HepG2 (cell line): ENCODE results near the gene TAS2R4. TPM values are rescaled to one million over a fixed set of nuclear protein-coding genes. Genes with fewer than 3 reads are reported as not detected.
A peak's percentile ranks its signal among the peaks of the same experiment; 100 is the strongest.

Source experiments
- BCL6 ChIP-seq: IDR thresholded peaks from 2 replicates; pipeline ENCODE4 v1.6.1; 2016; ENCODE audit warnings: missing genetic modification reagents, missing compliant biosample characterization
- CBX5 ChIP-seq: sonication (generic); formaldehyde crosslinking; IDR thresholded peaks from 2 replicates; pipeline ENCODE4 v1.4.0; 2020; ENCODE audit warnings: missing genetic modification reagents, borderline replicate concordance
- ETV5 ChIP-seq: IDR thresholded peaks from 2 replicates; pipeline ENCODE4 v1.6.1; 2018; ENCODE audit warnings: missing biosample characterization, missing genetic modification reagents, inconsistent platforms, borderline replicate concordance
- FOXO1 ChIP-seq: sonication (generic); formaldehyde crosslinking; IDR thresholded peaks from 2 replicates; pipeline ENCODE4 v1.4.0; 2020; ENCODE audit warnings: missing genetic modification reagents
- GATA4 ChIP-seq: sonication (generic); IDR thresholded peaks from 2 replicates; pipeline ENCODE4 v1.6.1; 2016; ENCODE audit warnings: antibody characterized with exemption, low read depth, borderline replicate concordance
- GLI4 ChIP-seq: sonication (generic); formaldehyde crosslinking; IDR thresholded peaks from 2 replicates; pipeline ENCODE4 v1.5.1; 2020; ENCODE audit warnings: missing genetic modification reagents, mild to moderate bottlenecking, moderate library complexity, borderline replicate concordance
- HOXA9 ChIP-seq: sonication (generic); formaldehyde crosslinking; IDR thresholded peaks from 2 replicates; pipeline ENCODE4 v1.8.1; 2022; ENCODE audit warnings: missing genetic modification reagents, mild to moderate bottlenecking, moderate library complexity, borderline replicate concordance
- PAX8 ChIP-seq: sonication (generic); formaldehyde crosslinking; IDR thresholded peaks from 2 replicates; pipeline ENCODE4 v1.8.0; 2022; ENCODE audit warnings: mild to moderate bottlenecking, missing genetic modification reagents, borderline replicate concordance
- PPARG ChIP-seq: conservative IDR thresholded peaks from 2 replicates; pipeline ENCODE4 v1.6.1; 2016; ENCODE audit warnings: missing biosample characterization, missing genetic modification reagents
- SNAI1 ChIP-seq: sonication (generic); formaldehyde crosslinking; IDR thresholded peaks from 2 replicates; pipeline ENCODE4 v1.5.0; 2020; ENCODE audit warnings: mild to moderate bottlenecking, missing genetic modification reagents, borderline replicate concordance
- TBP ChIP-seq: sonication (generic); formaldehyde crosslinking; IDR thresholded peaks from 2 replicates; pipeline ENCODE4 v1.5.0; 2020; ENCODE audit warnings: missing genetic modification reagents
- YEATS4 ChIP-seq: sonication (generic); formaldehyde crosslinking; IDR thresholded peaks from 2 replicates; pipeline ENCODE4 v1.4.0; 2020; ENCODE audit warnings: missing genetic modification reagents, borderline replicate concordance
- ZFP36L2 ChIP-seq: sonication (generic); formaldehyde crosslinking; IDR thresholded peaks from 2 replicates; pipeline ENCODE4 v1.4.0; 2020; ENCODE audit warnings: missing genetic modification reagents
- ZNF10 ChIP-seq: sonication (generic); formaldehyde crosslinking; IDR thresholded peaks from 2 replicates; pipeline ENCODE4 v1.4.0; 2020; ENCODE audit warnings: mild to moderate bottlenecking, low read depth, missing genetic modification reagents, borderline replicate concordance
- ZNF143 ChIP-seq: sonication (generic); formaldehyde crosslinking; IDR thresholded peaks from 2 replicates; pipeline ENCODE4 v1.4.0; 2020; ENCODE audit warnings: missing genetic modification reagents
- ZNF232 ChIP-seq: sonication (generic); formaldehyde crosslinking; IDR thresholded peaks from 2 replicates; pipeline ENCODE4 v1.4.0; 2020; ENCODE audit warnings: missing genetic modification reagents, borderline replicate concordance
- ZNF296 ChIP-seq: sonication (generic); formaldehyde crosslinking; conservative IDR thresholded peaks from 2 replicates; pipeline ENCODE4 v1.5.0; 2020; ENCODE audit warnings: mild to moderate bottlenecking, missing genetic modification reagents
- ZNF343 ChIP-seq: sonication (generic); formaldehyde crosslinking; IDR thresholded peaks from 2 replicates; pipeline ENCODE4 v1.4.0; 2020; ENCODE audit warnings: mild to moderate bottlenecking, missing genetic modification reagents
- ZNF577 ChIP-seq: sonication (generic); formaldehyde crosslinking; IDR thresholded peaks from 2 replicates; pipeline ENCODE4 v1.4.0; 2020; ENCODE audit warnings: mild to moderate bottlenecking, low read depth, missing genetic modification reagents, borderline replicate concordance
- ZNF652 ChIP-seq: IDR thresholded peaks from 2 replicates; pipeline ENCODE4 v1.6.1; 2016; ENCODE audit warnings: low read depth, borderline replicate concordance
- ZNF724P ChIP-seq: sonication (generic); formaldehyde crosslinking; IDR thresholded peaks from 2 replicates; pipeline ENCODE4 v1.8.0; 2022; ENCODE audit warnings: missing genetic modification reagents, borderline replicate concordance
- ZNF772 ChIP-seq: sonication (generic); formaldehyde crosslinking; IDR thresholded peaks from 2 replicates; pipeline ENCODE4 v1.5.0; 2020; ENCODE audit warnings: mild to moderate bottlenecking, missing genetic modification reagents
- ZNF780A ChIP-seq: sonication (generic); formaldehyde crosslinking; IDR thresholded peaks from 2 replicates; pipeline ENCODE4 v1.8.0; 2022; ENCODE audit warnings: mild to moderate bottlenecking, missing genetic modification reagents, moderate library complexity
- polyA plus RNA-seq, 8 experiments: library from polyadenylated mRNA; depleted of rRNA in 3 of 8; stranded (reverse) in 7 of 8; unstranded in 1 of 8; fragments of >200 nt; fragmentation: Illumina TruSeq in 4 of 8; extraction: Trizol in 4 of 8; gene quantifications; 2 replicates each; pipeline versions ENCODE4 v1.2.1 to v1.2.3, GENCODE V29; 2011 to 2016; ENCODE audit warnings: low read depth in 4 of 8, missing spikeins in 1 of 8, mixed read lengths in 1 of 8; ENCODE audit not compliant: insufficient read depth in 1 of 8
- total RNA-seq, 5 experiments: library from RNA; depleted of rRNA; stranded (reverse); fragments of >200 nt; fragmentation: Illumina TruSeq; extraction: Trizol; gene quantifications; 2 replicates each; pipeline ENCODE4 v1.2.3, GENCODE V29; 2016; ENCODE audit warnings: low read depth in 1 of 5
- TF ChIP-seq, protein P1 (sequence below): sonication (generic); formaldehyde crosslinking; IDR thresholded peaks from 2 replicates; pipeline ENCODE4 v1.4.0; 2020; ENCODE audit warnings: missing genetic modification reagents
- TF ChIP-seq, protein P2 (sequence below): sonication (generic); formaldehyde crosslinking; IDR thresholded peaks from 2 replicates; pipeline ENCODE4 v1.5.0; 2020; ENCODE audit warnings: mild to moderate bottlenecking, missing genetic modification reagents
- TF ChIP-seq, protein P3 (sequence below): fragments of 450-650 bp; IDR thresholded peaks from 2 replicates; pipeline ENCODE4 v1.6.1; 2016

The TAS2R4 gene
- total and polyA plus RNA-seq, 2 of the 13 experiments (the other 11 are each of a cell fraction or from before 2014, with no cell fraction given), result 0.71 to 0.80 TPM

DNA sequence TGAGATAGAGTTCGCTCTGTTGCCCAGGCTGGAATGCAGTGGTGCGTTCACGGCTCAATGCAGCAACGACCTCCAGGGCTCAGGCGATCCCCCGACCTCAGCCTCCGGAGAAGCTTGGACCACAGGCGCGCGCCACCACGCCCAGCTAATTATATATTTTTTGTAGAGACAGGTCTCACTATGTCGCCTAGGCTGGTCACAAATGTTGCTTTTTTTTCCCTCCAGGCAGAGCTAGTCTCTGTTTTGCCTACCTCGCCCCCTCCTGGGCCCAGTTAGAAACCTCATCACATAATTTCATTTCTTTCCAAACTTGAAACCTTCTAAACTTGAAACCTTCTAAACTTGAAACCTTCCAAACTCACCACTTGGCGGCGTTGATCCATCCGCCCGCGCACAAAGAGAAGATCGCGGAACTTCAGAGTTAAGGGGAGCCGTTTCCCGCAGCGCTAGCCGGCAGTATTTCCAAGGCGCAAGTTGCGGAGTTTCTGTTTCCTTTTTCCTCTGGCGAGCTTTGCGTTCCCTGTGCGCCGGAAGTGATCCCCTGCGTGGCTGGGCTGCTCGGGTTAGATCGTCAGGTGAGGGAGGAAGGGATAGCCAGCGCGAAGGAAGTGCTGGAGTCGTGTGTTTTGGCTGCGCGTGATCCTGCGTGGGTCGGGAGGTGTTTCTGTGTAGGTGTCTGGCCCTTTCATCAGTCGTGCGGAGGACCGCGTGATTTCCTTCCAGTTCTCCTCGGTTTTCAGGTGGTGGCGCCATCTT lies 38.5 kb upstream of the TAS2R4 start, which contains the start of gene SSBP1 (continued):
- TF ChIP-seq, protein P1, sequence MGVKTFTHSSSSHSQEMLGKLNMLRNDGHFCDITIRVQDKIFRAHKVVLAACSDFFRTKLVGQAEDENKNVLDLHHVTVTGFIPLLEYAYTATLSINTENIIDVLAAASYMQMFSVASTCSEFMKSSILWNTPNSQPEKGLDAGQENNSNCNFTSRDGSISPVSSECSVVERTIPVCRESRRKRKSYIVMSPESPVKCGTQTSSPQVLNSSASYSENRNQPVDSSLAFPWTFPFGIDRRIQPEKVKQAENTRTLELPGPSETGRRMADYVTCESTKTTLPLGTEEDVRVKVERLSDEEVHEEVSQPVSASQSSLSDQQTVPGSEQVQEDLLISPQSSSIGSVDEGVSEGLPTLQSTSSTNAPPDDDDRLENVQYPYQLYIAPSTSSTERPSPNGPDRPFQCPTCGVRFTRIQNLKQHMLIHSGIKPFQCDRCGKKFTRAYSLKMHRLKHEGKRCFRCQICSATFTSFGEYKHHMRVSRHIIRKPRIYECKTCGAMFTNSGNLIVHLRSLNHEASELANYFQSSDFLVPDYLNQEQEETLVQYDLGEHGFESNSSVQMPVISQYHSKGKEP (CRISPR knock-in tag), result 0 out of 2 replicates have a peak, but pooled peaks have one; percentile 58
- TF ChIP-seq ZNF296 (CRISPR knock-in tag) (0 out of 2 replicates have a peak, but pooled peaks have one; percentile 48), TBP (CRISPR knock-in tag) (no peak), ZFP36L2 (no peak), ZNF780A (CRISPR knock-in tag) (no peak), GATA4 (peak; percentile 54; the same call in 1 of the 2 replicates), ZNF652 (CRISPR knock-in tag) (no peak), ZNF143 (CRISPR knock-in tag) (peak; percentile 62; the same call in 1 of the 2 replicates), PAX8 (no peak), ZNF343 (CRISPR knock-in tag) (no peak), HOXA9 (CRISPR knock-in tag) (no peak), ZNF10 (no peak), YEATS4 (CRISPR knock-in tag) (peak; percentile 99), BCL6 (peak; percentile 66), ZNF772 (peak; percentile 96), PPARG (CRISPR knock-in tag) (peak; percentile 72), ZNF577 (CRISPR knock-in tag) (no peak), CBX5 (CRISPR knock-in tag) (peak; percentile 94), FOXO1 (peak; percentile 35; the same call in 1 of the 2 replicates), GLI4 (CRISPR knock-in tag) (no peak), ZNF232 (CRISPR knock-in tag) (peak; percentile 90; the same call in 1 of the 2 replicates), ETV5 (peak; percentile 80), SNAI1 (no peak), ZNF724P (CRISPR knock-in tag) (peak; percentile 79; the same call in 1 of the 2 replicates)
- TF ChIP-seq, protein P2, sequence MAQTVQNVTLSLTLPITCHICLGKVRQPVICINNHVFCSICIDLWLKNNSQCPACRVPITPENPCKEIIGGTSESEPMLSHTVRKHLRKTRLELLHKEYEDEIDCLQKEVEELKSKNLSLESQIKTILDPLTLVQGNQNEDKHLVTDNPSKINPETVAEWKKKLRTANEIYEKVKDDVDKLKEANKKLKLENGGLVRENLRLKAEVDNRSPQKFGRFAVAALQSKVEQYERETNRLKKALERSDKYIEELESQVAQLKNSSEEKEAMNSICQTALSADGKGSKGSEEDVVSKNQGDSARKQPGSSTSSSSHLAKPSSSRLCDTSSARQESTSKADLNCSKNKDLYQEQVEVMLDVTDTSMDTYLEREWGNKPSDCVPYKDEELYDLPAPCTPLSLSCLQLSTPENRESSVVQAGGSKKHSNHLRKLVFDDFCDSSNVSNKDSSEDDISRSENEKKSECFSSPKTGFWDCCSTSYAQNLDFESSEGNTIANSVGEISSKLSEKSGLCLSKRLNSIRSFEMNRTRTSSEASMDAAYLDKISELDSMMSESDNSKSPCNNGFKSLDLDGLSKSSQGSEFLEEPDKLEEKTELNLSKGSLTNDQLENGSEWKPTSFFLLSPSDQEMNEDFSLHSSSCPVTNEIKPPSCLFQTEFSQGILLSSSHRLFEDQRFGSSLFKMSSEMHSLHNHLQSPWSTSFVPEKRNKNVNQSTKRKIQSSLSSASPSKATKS (CRISPR knock-in tag), result peak; percentile 84; the same call in 1 of the 2 replicates
- TF ChIP-seq, protein P3, sequence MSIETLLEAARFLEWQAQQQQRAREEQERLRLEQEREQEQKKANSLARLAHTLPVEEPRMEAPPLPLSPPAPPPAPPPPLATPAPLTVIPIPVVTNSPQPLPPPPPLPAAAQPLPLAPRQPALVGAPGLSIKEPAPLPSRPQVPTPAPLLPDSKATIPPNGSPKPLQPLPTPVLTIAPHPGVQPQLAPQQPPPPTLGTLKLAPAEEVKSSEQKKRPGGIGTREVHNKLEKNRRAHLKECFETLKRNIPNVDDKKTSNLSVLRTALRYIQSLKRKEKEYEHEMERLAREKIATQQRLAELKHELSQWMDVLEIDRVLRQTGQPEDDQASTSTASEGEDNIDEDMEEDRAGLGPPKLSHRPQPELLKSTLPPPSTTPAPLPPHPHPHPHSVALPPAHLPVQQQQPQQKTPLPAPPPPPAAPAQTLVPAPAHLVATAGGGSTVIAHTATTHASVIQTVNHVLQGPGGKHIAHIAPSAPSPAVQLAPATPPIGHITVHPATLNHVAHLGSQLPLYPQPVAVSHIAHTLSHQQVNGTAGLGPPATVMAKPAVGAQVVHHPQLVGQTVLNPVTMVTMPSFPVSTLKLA, result peak; percentile 35; the same call in 1 of the 2 replicates
